CD4-positive, alpha-beta memory T cell (primary cell): ENCODE data around the gene AR. TPM values are rescaled to one million over a fixed set of nuclear protein-coding genes. Genes with fewer than 3 reads are reported as not detected.

Experiments
- CTCF ChIA-PET: fragments of 350-600 bp; sonication (Branson Sonifier 250); formaldehyde crosslinking; loops from one replicate; lab custom pipeline; 2021; ENCODE audit warnings: inconsistent platforms; ENCODE audit not compliant: partially characterized antibody; lab: Charles Lee
- POLR2A ChIA-PET: fragments of 350-600 bp; sonication (Branson Sonifier 250); formaldehyde crosslinking; loops from one replicate; lab custom pipeline; 2021; ENCODE audit not compliant: partially characterized antibody; lab: Charles Lee
- DNase-seq, 5 donors: peaks; one replicate each; pipeline versions ENCODE4 v3.0.0 to v3.0.0-alpha.2; 2020 to 2022; ENCODE audit warnings: mixed read lengths in 1 of 5
- H3K27ac ChIP-seq: one replicate; pipeline ENCODE4 v1.7.0; 2013; ENCODE audit warnings: low read depth, low read length
- H3K27me3 ChIP-seq: 2 replicates; pipeline ENCODE4 v1.7.0; 2013; ENCODE audit warnings: mild to moderate bottlenecking, low read length, moderate library complexity; ENCODE audit not compliant: insufficient read depth
- H3K36me3 ChIP-seq: 2 replicates; pipeline ENCODE4 v1.7.0; 2013; ENCODE audit warnings: mild to moderate bottlenecking, low read length, moderate library complexity; ENCODE audit not compliant: insufficient read depth
- H3K4me1 ChIP-seq: 2 replicates; pipeline ENCODE4 v1.7.0; 2013; ENCODE audit warnings: mild to moderate bottlenecking, low read length, moderate library complexity; ENCODE audit not compliant: insufficient read depth
- H3K4me3 ChIP-seq, 2 donors: one replicate each; pipeline ENCODE4 v1.7.0; 2013; ENCODE audit warnings: low read length in 2 of 2, mild to moderate bottlenecking in 1 of 2
- H3K9me3 ChIP-seq, 2 donors: one replicate each; pipeline ENCODE4 v1.7.0; 2013; ENCODE audit warnings: low read length in 2 of 2, control low read depth in 1 of 2; ENCODE audit not compliant: control insufficient read depth in 1 of 2
- H3K27ac Mint-ChIP-seq, 7 donors: one replicate each; pipeline ENCODE4 v1.8.0; 2020 to 2021; ENCODE audit warnings: mixed read lengths in 7 of 7, mild to moderate bottlenecking in 6 of 7, inconsistent platforms in 3 of 7, moderate library complexity in 3 of 7
- H3K27me3 Mint-ChIP-seq, 2 donors: one replicate each; pipeline ENCODE4 v1.8.0; 2020 to 2021; ENCODE audit warnings: mixed read lengths in 2 of 2
- H3K36me3 Mint-ChIP-seq, 2 donors: one replicate each; pipeline ENCODE4 v1.8.0; 2020 to 2021; ENCODE audit warnings: mixed read lengths in 2 of 2, inconsistent platforms in 1 of 2, mild to moderate bottlenecking in 1 of 2
- H3K4me1 Mint-ChIP-seq, 4 donors: one replicate each; pipeline ENCODE4 v1.8.0; 2020 to 2021; ENCODE audit warnings: mixed read lengths in 4 of 4, mild to moderate bottlenecking in 1 of 4
- H3K4me3 Mint-ChIP-seq, 8 donors: one replicate each; pipeline ENCODE4 v1.8.0; 2020 to 2021; ENCODE audit warnings: mixed read lengths in 8 of 8, mild to moderate bottlenecking in 7 of 8, moderate library complexity in 6 of 8, inconsistent platforms in 3 of 8
- H3K9me3 Mint-ChIP-seq, 8 donors: one replicate each; pipeline ENCODE4 v1.8.0; 2020 to 2021; ENCODE audit warnings: mixed read lengths in 8 of 8, mild to moderate bottlenecking in 5 of 8, inconsistent platforms in 3 of 8, moderate library complexity in 1 of 8
- intact Hi-C: fragments of 100-400 bp; cut with micrococcal nuclease; formaldehyde crosslinking; loops from one replicate; pipeline ENCODE4 v1.15.1; 2023
- polyA plus RNA-seq, 2 donors: library from polyadenylated mRNA; unstranded; fragments of 300-500 nt; fragmentation: Illumina TruSeq; gene quantifications; one replicate each; pipeline ENCODE4 v1.2.3, GENCODE V29; 2021
- total RNA-seq, 2 experiments: library from RNA; stranded (reverse); gene quantifications; one replicate each; pipeline ENCODE4 v1.2.3, GENCODE V29; 2021

The AR gene
- total and polyA plus RNA-seq, 4 experiments from 2014 or later: 0.10 to 0.19 (median 0.14) TPM

DNA sequence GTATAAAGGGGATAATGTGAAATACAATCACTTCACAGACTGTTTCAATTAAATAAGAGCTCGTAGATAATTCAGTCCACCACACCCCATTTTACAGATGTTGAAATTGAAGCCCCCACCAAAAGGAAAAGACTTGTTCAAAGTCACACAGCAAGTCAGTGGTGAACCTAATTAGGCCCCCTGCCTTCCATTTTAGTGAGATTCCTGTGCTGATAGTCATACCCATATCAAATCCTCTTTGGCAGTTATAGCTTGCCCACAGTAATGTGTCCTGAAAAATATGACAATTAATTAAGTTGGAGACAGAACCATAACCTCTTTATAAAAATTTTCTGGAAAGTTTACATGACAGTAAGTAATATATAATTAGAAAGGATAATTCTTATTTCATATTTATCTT is 58.0 kb downstream of the AR start:
- H3K9me3 ChIP-seq: no peaks in the 10 kb centered on the region
- H3K4me3 ChIP-seq: no peak overlapping the region
- H3K27ac ChIP-seq: no peak overlapping the region
- Mint-ChIP-seq H3K36me3 (no peaks in the 10 kb centered on the region), H3K27ac (no peak overlapping the region), H3K4me1 (no peaks in the 10 kb centered on the region), H3K4me3 (no peak overlapping the region), H3K27me3 (no peaks in the 10 kb centered on the region), H3K9me3 (peaks cover 0 to 3% (median 0%) of the 10 kb centered on the region in 8 donors)
- no peaks in the 10 kb centered on the region for H3K36me3 ChIP-seq
- no peak for DNase-seq
- intact Hi-C loops: no loop called here
- no peaks in the 10 kb centered on the region for H3K27me3 ChIP-seq
- ChIA-PET CTCF (no interaction called here), POLR2A (no interaction called here)
- no peaks in the 10 kb centered on the region for H3K4me1 ChIP-seq

DNA sequence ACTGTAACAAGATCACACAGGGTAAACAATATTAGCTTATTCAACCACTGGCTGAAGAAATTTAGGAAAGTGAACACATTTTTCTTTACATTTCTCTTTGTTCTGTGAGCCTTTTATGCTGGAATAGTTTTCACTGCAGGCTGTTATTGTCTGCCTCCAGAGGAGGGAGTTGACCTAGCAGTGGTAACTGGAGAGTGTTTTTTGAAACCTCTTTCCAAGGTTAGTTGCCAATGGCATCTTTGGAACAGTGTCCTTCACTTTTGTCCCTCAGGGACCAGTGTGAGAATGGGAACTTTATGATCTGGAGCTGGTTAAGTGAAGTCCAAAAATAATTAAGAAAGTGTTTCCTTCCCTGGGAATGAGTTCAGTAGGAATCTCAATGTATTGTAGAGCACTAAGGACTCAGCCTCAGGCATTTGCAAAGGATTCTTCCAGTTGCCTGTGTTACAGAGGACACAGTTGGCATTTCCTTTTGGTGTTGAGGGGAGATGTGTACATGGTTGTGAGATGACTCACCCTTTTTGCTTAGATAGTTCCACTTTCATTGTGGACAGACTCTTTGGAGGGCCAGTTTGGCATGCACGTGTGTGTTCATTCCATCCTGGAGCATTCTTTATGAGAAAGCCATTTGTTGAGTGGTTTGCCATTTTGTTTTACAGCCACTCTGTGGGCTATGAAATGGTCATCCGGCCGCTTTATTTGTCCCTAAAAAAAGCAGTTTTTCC is 61.3 kb downstream of the AR start:
- H3K27me3 Mint-ChIP-seq: no peaks in the 10 kb centered on the region
- no peaks in the 10 kb centered on the region for H3K4me1 Mint-ChIP-seq
- ChIA-PET POLR2A (no interaction called here), CTCF (no interaction called here)
- Histone ChIP-seq H3K27me3 (no peaks in the 10 kb centered on the region), H3K4me3 (no peak overlapping the region), H3K36me3 (no peaks in the 10 kb centered on the region), H3K4me1 (no peaks in the 10 kb centered on the region), H3K9me3 (no peaks in the 10 kb centered on the region), H3K27ac (no peak overlapping the region)
- H3K27ac Mint-ChIP-seq: no peak overlapping the region
- H3K36me3 Mint-ChIP-seq: no peaks in the 10 kb centered on the region
- DNase-seq: no peak
- H3K4me3 Mint-ChIP-seq: no peak overlapping the region
- H3K9me3 Mint-ChIP-seq: peaks cover 0 to 3% (median 0%) of the 10 kb centered on the region in 8 donors
- intact Hi-C loops: no loop called here

DNA sequence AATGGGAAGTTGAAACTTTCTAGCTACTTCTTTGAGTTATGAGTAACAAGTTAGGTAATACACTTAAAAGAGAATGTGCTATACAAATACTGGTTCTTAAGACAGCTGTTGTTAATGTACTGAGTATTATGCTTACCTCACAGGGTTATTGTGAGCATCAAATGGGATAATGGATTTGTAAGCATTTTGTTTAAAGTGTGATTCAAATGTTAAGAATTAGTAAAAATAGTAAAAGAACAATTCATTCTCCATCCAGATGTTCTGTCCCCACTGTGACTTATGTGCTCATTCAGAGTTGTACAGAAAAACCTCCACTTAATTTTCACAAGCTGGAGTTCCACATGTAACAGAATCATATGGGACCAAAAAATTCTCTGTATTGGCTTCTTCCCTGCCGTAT is 63.6 kb downstream of the AR start:
- CTCF ChIA-PET: no interaction called here
- no peak overlapping the region for H3K27ac ChIP-seq
- no peak overlapping the region for H3K27ac Mint-ChIP-seq
- H3K36me3 ChIP-seq: no peaks in the 10 kb centered on the region
- H3K4me1 ChIP-seq: no peaks in the 10 kb centered on the region
- intact Hi-C loops: no loop called here
- no peaks in the 10 kb centered on the region for H3K9me3 ChIP-seq
- no peaks in the 10 kb centered on the region for H3K4me1 Mint-ChIP-seq
- no peaks in the 10 kb centered on the region for H3K27me3 Mint-ChIP-seq
- no peak overlapping the region for H3K4me3 Mint-ChIP-seq
- no peak for DNase-seq
- POLR2A ChIA-PET: no interaction called here
- no peak overlapping the region for H3K4me3 ChIP-seq
- peaks cover 0 to 3% (median 0%) of the 10 kb centered on the region in 8 donors for H3K9me3 Mint-ChIP-seq
- no peaks in the 10 kb centered on the region for H3K27me3 ChIP-seq
- H3K36me3 Mint-ChIP-seq: no peaks in the 10 kb centered on the region

DNA sequence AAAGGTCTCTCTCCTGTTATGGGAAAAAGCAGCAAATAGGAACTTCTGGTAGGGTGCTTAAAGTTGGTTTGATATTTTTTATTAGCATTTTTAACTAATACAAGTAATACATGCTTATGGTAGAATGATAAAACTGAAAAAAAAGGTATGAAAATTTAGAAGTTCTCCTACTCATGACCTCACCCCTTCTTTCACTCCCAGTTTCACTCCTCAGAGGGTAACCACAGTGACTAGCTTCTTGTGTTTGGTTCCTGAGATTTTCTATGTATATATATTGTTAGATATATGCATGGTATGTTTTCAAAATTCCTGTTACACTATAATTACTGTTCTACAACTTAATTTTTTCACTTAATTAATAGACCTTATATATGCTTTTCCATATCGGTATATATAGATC is 66.5 kb downstream of the AR start:
- Histone ChIP-seq H3K4me3 (no peak overlapping the region), H3K9me3 (no peaks in the 10 kb centered on the region), H3K36me3 (no peaks in the 10 kb centered on the region), H3K27me3 (no peaks in the 10 kb centered on the region), H3K27ac (no peak overlapping the region), H3K4me1 (no peaks in the 10 kb centered on the region)
- intact Hi-C loops: no loop called here
- POLR2A ChIA-PET: no interaction called here
- H3K36me3 Mint-ChIP-seq: no peaks in the 10 kb centered on the region
- CTCF ChIA-PET: no interaction called here
- no peak overlapping the region for H3K27ac Mint-ChIP-seq
- H3K27me3 Mint-ChIP-seq: no peaks in the 10 kb centered on the region
- DNase-seq: no peak
- no peak overlapping the region for H3K4me3 Mint-ChIP-seq
- H3K9me3 Mint-ChIP-seq: peaks cover 0 to 20% (median 10%) of the 10 kb centered on the region in 8 donors
- H3K4me1 Mint-ChIP-seq: no peaks in the 10 kb centered on the region

DNA sequence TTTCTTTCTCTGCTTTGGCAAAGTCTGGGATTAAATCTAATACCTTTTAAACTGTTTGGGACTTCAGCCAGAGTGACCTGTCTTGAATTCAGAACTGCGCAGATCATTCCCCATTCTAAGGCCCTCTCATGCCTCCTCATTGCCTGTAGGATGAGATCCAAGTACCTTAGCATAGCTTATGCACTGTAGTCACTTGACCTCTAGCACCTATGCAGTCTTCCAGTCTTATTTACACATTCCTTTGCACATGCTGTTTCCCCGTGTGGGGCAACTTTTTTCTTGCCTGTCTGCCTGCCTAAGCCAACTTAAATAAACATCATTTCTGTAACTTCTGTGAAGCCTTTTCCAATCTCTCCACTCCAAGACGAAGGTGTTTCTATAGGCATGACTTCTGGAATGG is 68.4 kb downstream of the AR start:
- CTCF ChIA-PET: no interaction called here
- H3K9me3 Mint-ChIP-seq: peaks cover 0 to 24% (median 11%) of the 10 kb centered on the region in 8 donors
- no peaks in the 10 kb centered on the region for H3K36me3 ChIP-seq
- H3K9me3 ChIP-seq: no peaks in the 10 kb centered on the region
- H3K27ac ChIP-seq: no peak overlapping the region
- no peaks in the 10 kb centered on the region for H3K27me3 Mint-ChIP-seq
- H3K4me1 ChIP-seq: no peaks in the 10 kb centered on the region
- H3K27me3 ChIP-seq: no peaks in the 10 kb centered on the region
- H3K27ac Mint-ChIP-seq: no peak overlapping the region
- H3K4me3 ChIP-seq: no peak overlapping the region
- H3K36me3 Mint-ChIP-seq: no peaks in the 10 kb centered on the region
- POLR2A ChIA-PET: no interaction called here
- DNase-seq: no peak
- H3K4me3 Mint-ChIP-seq: no peak overlapping the region
- intact Hi-C loops: no loop called here
- H3K4me1 Mint-ChIP-seq: no peaks in the 10 kb centered on the region

DNA sequence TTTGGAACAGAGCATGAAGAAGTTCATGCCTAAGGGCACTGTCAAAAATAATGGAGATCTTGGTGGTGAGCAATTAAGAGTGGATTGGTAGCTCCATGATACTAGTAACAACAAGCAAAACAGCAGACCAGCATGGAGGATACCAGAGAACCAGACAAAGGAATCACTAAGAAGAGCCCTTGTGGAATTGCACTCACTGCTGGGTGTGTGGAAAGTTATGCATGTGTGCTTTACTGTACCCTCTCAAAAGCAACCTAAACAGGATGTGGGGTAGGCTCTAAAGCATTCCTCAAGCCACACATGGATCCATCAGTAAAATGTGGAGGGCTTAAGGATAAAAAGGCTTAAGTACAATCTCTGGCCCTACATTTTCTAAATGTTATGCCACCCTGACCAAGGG is 69.5 kb downstream of the AR start:
- no peaks in the 10 kb centered on the region for H3K27me3 ChIP-seq
- peaks cover 0 to 24% (median 11%) of the 10 kb centered on the region in 8 donors for H3K9me3 Mint-ChIP-seq
- H3K9me3 ChIP-seq: no peaks in the 10 kb centered on the region
- H3K36me3 Mint-ChIP-seq: no peaks in the 10 kb centered on the region
- H3K27me3 Mint-ChIP-seq: no peaks in the 10 kb centered on the region
- H3K4me1 Mint-ChIP-seq: no peaks in the 10 kb centered on the region
- H3K27ac Mint-ChIP-seq: no peak overlapping the region
- no peak overlapping the region for H3K4me3 Mint-ChIP-seq
- H3K27ac ChIP-seq: no peak overlapping the region
- no peaks in the 10 kb centered on the region for H3K36me3 ChIP-seq
- no peak for DNase-seq
- intact Hi-C loops: no loop called here
- ChIA-PET CTCF (no interaction called here), POLR2A (no interaction called here)
- no peak overlapping the region for H3K4me3 ChIP-seq
- H3K4me1 ChIP-seq: no peaks in the 10 kb centered on the region

DNA sequence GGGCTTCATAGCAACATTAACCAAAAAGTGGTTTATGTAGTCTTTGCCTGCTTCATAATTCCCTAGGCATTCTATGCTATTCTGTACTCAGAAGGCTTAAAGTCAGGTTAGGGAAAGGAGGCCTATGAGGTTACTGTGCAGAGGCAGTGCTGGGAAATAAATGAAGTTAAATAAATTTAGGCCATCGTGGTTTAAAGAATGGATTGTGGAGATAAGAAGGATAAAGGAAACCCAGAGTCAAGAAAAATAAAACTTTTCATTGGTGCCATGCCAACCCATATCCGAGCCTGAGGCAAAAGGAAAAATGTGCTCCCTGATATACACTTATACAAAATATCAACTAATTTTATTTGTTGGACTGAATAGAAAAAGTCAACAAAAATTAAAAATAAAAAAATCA is 70.2 kb downstream of the AR start:
- Histone ChIP-seq H3K27ac (no peak overlapping the region), H3K4me1 (no peaks in the 10 kb centered on the region), H3K36me3 (no peaks in the 10 kb centered on the region), H3K9me3 (no peaks in the 10 kb centered on the region), H3K4me3 (no peak overlapping the region), H3K27me3 (no peaks in the 10 kb centered on the region)
- no peak for DNase-seq
- no peak overlapping the region for H3K4me3 Mint-ChIP-seq
- H3K36me3 Mint-ChIP-seq: no peaks in the 10 kb centered on the region
- POLR2A ChIA-PET: no interaction called here
- no peak overlapping the region for H3K27ac Mint-ChIP-seq
- CTCF ChIA-PET: no interaction called here
- intact Hi-C loops: no loop called here
- H3K9me3 Mint-ChIP-seq: peaks cover 0 to 24% (median 11%) of the 10 kb centered on the region in 8 donors
- H3K4me1 Mint-ChIP-seq: no peaks in the 10 kb centered on the region
- H3K27me3 Mint-ChIP-seq: no peaks in the 10 kb centered on the region
